Measurements from ENCODE around the gene FBXO10. TPM values are rescaled to one million over a fixed set of nuclear protein-coding genes. Genes with fewer than 3 reads are reported as not detected.
A peak's percentile ranks its signal among the peaks of the same experiment; 100 is the strongest.
"Not testable (repeated sequence)": the region's sequence is repeated elsewhere in the genome, so short reads cannot be mapped to it uniquely, and the experiment has no call there.

Gene FBXO10
- total RNA-seq, 1 donor from 2014 or later, result 9.5 TPM

- no peak for DNase-seq (ENCODE audit: low spot score)
These were observed 64.9 kb downstream of the FBXO10 start for GRCh38 chr9:37511016-37512010.

GRCh38 chr9:37510053-37510452 lies 66.1 kb downstream of the FBXO10 start:
- DNase-seq (ENCODE audit: low spot score), result not testable (repeated sequence)

GRCh38 chr9:37509536-37509935 lies 66.6 kb downstream of the FBXO10 start:
- DNase-seq (ENCODE audit: low spot score), result no peak

GRCh38 chr9:37508834-37509206 lies 67.4 kb downstream of the FBXO10 start:
- no peak for DNase-seq (ENCODE audit: low spot score)

- DNase-seq (ENCODE audit: low spot score), result no peak
These were observed 67.9 kb downstream of the FBXO10 start for GRCh38 chr9:37508135-37508833.

- DNase-seq (ENCODE audit: low spot score), result no peak
These were observed 68.5 kb downstream of the FBXO10 start for GRCh38 chr9:37507566-37508134.

GRCh38 chr9:37504605-37505004 lies 71.6 kb downstream of the FBXO10 start:
- no peak for DNase-seq (ENCODE audit: low spot score)

- no peak for DNase-seq (ENCODE audit: low spot score)
These were observed 72.4 kb downstream of the FBXO10 start for GRCh38 chr9:37503736-37504135.

- DNase-seq (ENCODE audit: low spot score), result no peak
These were observed 74.1 kb downstream of the FBXO10 start for GRCh38 chr9:37501957-37502596.

- no peak for DNase-seq (ENCODE audit: low spot score)
These were observed 76.9 kb downstream of the FBXO10 start for GRCh38 chr9:37499297-37499696.

- DNase-seq (ENCODE audit: low spot score), result no peak
These were observed 77.7 kb downstream of the FBXO10 start for GRCh38 chr9:37498457-37498856.

GRCh38 chr9:37497320-37497719 lies 78.9 kb downstream of the FBXO10 start:
- no peak for DNase-seq (ENCODE audit: low spot score)

GRCh38 chr9:37496020-37496419 lies 80.2 kb downstream of the FBXO10 start:
- DNase-seq (ENCODE audit: low spot score), result no peak

- DNase-seq (ENCODE audit: low spot score), result no peak
These were observed 80.6 kb downstream of the FBXO10 start for GRCh38 chr9:37495571-37495970.

- DNase-seq (ENCODE audit: low spot score), result no peak
These were observed 84.2 kb downstream of the FBXO10 start for GRCh38 chr9:37491939-37492338.

- DNase-seq (ENCODE audit: low spot score), result no peak
These were observed 89.3 kb downstream of the FBXO10 start for GRCh38 chr9:37486616-37487548.

GRCh38 chr9:37486256-37486615 lies 89.9 kb downstream of the FBXO10 start:
- DNase-seq (ENCODE audit: low spot score), result no peak

GRCh38 chr9:37485389-37486255 lies 90.6 kb downstream of the FBXO10 start, which contains the start of gene POLR1E:
TSS of gene POLR1E (plus strand) at chr9:37485948. CDS start at chr9:37486048, 100 bp downstream.
- peak; percentile 96 for DNase-seq (ENCODE audit: low spot score)

GRCh38 chr9:37480759-37481158 lies 95.4 kb downstream of the FBXO10 start:
- no peak for DNase-seq (ENCODE audit: low spot score)
